PC-9 (cell line): Measurements from ENCODE around the gene TSEN15.

Experiments
- CTCF ChIP-seq: fragments of 200-600 bp; sonication (generic); conservative IDR thresholded peaks from 2 replicates; pipeline ENCODE4 v1.6.1; 2017; ENCODE audit warnings: mixed run types, antibody characterized with exemption, mild to moderate bottlenecking, moderate library complexity
- EZH2 ChIP-seq: fragments of 200-600 bp; sonication (generic); IDR thresholded peaks from 2 replicates; pipeline ENCODE4 v1.8.0; 2017; ENCODE audit warnings: antibody characterized with exemption, low read depth

GRCh38 chr1:184068354-184068753, 16.8 kb downstream of the TSEN15 start:
- TF ChIP-seq CTCF = no peak
- TF ChIP-seq EZH2 = no peak
